ENCODE measurements around the gene ITGB3.

- no peak for TF ChIP-seq CTCF (IDR thresholded peaks at IDR 0.05; ENCODE audit: borderline replicate concordance, extremely low read depth, low read length, poor library complexity, severe bottlenecking)
- no peak for TF ChIP-seq EZH2 (IDR thresholded peaks at IDR 0.05; ENCODE audit: borderline replicate concordance, low read depth, low read length, severe bottlenecking)
Observed at GRCh38 chr17:47212458-47212857, 41.2 kb upstream of the ITGB3 start.
